Measurements from ENCODE around the gene CDC42EP5. TPM values are rescaled to one million over a fixed set of nuclear protein-coding genes. Genes with fewer than 3 reads are reported as not detected.
A peak's percentile ranks its signal among the peaks of the same experiment; 100 is the strongest.
"Not testable (repeated sequence)": the region's sequence is repeated elsewhere in the genome, so short reads cannot be mapped to it uniquely, and the experiment has no call there.

CDC42EP5 gene
- total RNA-seq, 1 donor from 2014 or later: not detected

DNA sequence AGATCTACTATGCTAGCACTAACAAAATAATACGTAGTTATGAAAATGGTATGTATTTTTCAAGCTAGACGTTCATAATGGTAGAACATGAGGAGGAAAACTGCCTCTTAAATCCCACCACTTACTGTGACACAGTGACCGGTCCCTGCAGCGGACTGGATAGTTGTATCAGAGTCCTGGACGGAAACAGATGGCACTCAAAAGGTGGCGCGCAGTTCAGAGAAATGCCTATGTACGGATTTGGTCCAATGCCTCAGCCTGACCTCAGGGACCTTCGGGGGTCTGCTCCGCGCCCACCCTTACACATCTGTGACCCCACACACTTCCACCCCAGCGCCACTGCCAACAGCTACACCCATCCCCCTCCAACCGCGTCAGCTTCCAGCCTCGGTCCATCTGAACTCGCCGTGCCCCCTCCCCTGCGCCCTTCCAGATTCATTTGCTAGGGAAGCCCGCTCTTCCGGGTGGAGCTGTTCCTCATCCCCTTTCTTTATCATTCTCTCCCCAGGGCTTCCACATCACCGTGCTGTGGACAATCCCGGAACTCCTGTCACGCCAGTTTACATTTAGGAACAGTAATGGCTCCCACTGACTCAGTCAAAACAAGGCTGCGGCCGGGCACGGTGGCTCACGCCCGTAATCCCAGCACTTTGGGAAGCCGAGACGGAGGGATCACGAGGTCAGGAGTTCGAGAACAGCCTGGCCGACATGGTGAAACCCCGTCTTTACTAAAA lies 24.9 kb downstream of the CDC42EP5 start:
- peaks cover 24% of the 10 kb centered on the region for H3K9me3 Mint-ChIP-seq (ENCODE audit: unreplicated experiment)
- peaks cover 21% of the 10 kb centered on the region for H3K27me3 Mint-ChIP-seq (ENCODE audit: unreplicated experiment)
- peak; percentile 79 for DNase-seq
- H3K4me1 Mint-ChIP-seq (ENCODE audit: low read depth, unreplicated experiment): peaks cover 12% of the 10 kb centered on the region
- TF ChIP-seq, protein P1, sequence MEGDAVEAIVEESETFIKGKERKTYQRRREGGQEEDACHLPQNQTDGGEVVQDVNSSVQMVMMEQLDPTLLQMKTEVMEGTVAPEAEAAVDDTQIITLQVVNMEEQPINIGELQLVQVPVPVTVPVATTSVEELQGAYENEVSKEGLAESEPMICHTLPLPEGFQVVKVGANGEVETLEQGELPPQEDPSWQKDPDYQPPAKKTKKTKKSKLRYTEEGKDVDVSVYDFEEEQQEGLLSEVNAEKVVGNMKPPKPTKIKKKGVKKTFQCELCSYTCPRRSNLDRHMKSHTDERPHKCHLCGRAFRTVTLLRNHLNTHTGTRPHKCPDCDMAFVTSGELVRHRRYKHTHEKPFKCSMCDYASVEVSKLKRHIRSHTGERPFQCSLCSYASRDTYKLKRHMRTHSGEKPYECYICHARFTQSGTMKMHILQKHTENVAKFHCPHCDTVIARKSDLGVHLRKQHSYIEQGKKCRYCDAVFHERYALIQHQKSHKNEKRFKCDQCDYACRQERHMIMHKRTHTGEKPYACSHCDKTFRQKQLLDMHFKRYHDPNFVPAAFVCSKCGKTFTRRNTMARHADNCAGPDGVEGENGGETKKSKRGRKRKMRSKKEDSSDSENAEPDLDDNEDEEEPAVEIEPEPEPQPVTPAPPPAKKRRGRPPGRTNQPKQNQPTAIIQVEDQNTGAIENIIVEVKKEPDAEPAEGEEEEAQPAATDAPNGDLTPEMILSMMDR (IDR thresholded peaks at IDR 0.05; ENCODE audit: partially characterized antibody, unreplicated experiment): no peak
- peak overlapping the region; percentile 91 for H3K4me3 Mint-ChIP-seq (ENCODE audit: unreplicated experiment)
- peak overlapping the region; percentile 99 for H3K27ac Mint-ChIP-seq (ENCODE audit: unreplicated experiment)
- peaks cover 13% of the 10 kb centered on the region for H3K36me3 Mint-ChIP-seq (ENCODE audit: unreplicated experiment)

DNA sequence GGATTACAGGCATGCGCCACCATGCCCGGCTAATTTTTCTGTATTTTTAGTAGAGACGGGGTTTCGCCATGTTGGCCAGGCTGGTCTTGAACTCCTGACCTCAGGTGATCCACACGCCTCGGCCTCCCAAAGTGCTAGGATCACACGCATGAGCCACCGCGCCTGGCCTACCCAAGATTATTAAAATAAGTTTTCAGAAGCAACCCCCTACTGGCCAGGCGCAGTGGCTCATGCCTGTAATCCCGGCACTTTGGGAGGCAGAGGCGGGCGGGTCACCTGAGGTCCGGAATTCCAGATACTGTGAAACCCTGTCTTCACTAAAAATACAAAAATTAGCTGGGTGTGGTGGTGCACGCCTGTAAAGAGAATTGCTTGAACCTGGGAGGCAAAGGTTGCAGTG lies 26.7 kb downstream of the CDC42EP5 start:
- H3K27ac Mint-ChIP-seq (ENCODE audit: unreplicated experiment); DNase-seq; H3K4me3 Mint-ChIP-seq (ENCODE audit: unreplicated experiment): not testable (repeated sequence)
- TF ChIP-seq, protein P1 (IDR thresholded peaks at IDR 0.05; ENCODE audit: partially characterized antibody, unreplicated experiment): peak; percentile 17
- peaks cover 21% of the 10 kb centered on the region for H3K27me3 Mint-ChIP-seq (ENCODE audit: unreplicated experiment)
- peaks cover 12% of the 10 kb centered on the region for H3K36me3 Mint-ChIP-seq (ENCODE audit: unreplicated experiment)
- H3K9me3 Mint-ChIP-seq (ENCODE audit: unreplicated experiment): peaks cover 22% of the 10 kb centered on the region
- peaks cover 12% of the 10 kb centered on the region for H3K4me1 Mint-ChIP-seq (ENCODE audit: low read depth, unreplicated experiment)

DNA sequence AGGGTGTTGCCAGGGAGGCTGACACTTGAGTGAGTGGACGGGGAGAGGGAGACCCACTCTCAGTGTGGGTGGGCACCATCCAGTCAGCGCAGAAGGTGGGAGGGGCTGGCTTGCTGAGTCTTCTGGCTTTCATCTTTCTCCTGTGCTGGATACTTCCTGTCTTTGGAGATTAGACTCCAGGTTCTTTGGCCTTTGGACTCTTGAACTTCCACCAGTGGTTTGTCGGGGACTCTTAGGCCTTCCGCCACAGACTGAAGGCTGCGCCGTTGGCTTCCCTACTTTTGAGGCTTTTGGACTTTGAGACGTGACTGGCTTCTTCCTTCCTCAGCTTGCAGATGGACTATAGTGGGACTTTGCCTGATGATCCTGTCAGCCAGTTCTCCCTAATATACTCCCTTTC lies 28.4 kb downstream of the CDC42EP5 start:
- no peak for DNase-seq
- peaks cover 6% of the 10 kb centered on the region for H3K4me1 Mint-ChIP-seq (ENCODE audit: low read depth, unreplicated experiment)

DNA sequence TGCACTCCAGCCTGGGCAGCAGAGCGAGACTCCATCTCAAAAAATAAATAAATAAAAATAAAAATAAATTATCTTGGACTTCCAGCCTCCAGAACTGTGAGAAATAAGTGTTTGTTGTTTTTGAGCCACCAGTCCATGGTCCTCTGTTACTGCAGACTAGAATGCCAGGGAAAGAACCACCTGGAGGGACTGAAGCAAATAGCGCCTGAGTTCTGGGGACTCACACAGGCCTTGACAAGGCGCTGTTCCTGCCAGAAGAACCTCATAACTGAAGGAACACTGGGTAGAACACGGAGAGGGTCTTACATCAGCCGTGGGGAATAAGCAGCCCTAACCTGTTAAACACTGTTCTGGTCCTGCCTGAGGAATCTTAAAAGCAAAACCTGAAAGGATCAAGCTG lies 32.5 kb downstream of the CDC42EP5 start:
- no peaks in the 10 kb centered on the region for H3K9me3 Mint-ChIP-seq (ENCODE audit: unreplicated experiment)
- no peak for DNase-seq
- no peak overlapping the region for H3K4me3 Mint-ChIP-seq (ENCODE audit: unreplicated experiment)
- TF ChIP-seq, protein P1 (IDR thresholded peaks at IDR 0.05; ENCODE audit: partially characterized antibody, unreplicated experiment): no peak
- peaks cover 18% of the 10 kb centered on the region for H3K4me1 Mint-ChIP-seq (ENCODE audit: low read depth, unreplicated experiment)
- H3K27ac Mint-ChIP-seq (ENCODE audit: unreplicated experiment): no peak overlapping the region
- H3K36me3 Mint-ChIP-seq (ENCODE audit: unreplicated experiment): peaks cover 5% of the 10 kb centered on the region
- H3K27me3 Mint-ChIP-seq (ENCODE audit: unreplicated experiment): peaks cover 9% of the 10 kb centered on the region

More for the DNA sequence above, 28.4 kb downstream of the CDC42EP5 start:
- Mint-ChIP-seq H3K36me3 (ENCODE audit: unreplicated experiment) (peaks cover 6% of the 10 kb centered on the region), H3K9me3 (ENCODE audit: unreplicated experiment) (peaks cover 7% of the 10 kb centered on the region), H3K4me3 (ENCODE audit: unreplicated experiment) (no peak overlapping the region), H3K27me3 (ENCODE audit: unreplicated experiment) (peaks cover 13% of the 10 kb centered on the region), H3K27ac (ENCODE audit: unreplicated experiment) (no peak overlapping the region)
- TF ChIP-seq, protein P1 (IDR thresholded peaks at IDR 0.05; ENCODE audit: partially characterized antibody, unreplicated experiment): no peak

DNA sequence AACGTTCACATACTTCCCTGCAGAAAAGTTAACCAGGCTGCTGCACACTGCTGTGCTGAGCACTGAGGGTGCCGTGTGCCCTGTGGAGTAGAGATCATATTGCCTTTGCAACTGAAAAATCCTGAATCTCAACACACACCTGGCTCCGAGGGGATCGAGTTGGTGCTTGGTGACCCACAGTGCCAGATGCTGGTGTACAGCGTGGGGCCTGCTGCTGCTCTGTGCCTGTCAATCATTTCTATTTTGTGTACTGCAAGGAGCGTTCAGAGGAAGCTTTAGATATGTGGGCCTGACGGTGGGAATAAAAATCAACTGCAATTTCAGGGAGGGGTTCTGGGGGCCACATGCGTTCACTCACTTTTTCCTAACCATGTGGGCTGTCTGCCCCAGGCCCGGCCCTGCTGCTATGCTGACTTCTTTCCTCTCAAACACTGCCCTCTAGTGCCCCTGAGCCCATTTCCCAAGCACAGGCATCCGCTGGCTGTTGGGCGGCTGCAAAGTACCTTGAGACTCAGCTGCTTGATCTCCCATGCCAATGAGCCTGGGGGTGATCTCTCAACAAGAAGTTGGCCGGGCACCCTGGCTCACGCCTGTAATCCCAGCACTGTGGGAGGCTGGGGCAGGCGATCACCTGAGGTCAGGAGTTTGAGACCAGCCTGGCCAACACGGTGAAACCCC lies 33.8 kb downstream of the CDC42EP5 start:
- peak overlapping the region; percentile 40 for H3K27ac Mint-ChIP-seq (ENCODE audit: unreplicated experiment)
- peaks cover 5% of the 10 kb centered on the region for H3K36me3 Mint-ChIP-seq (ENCODE audit: unreplicated experiment)
- TF ChIP-seq, protein P1 (IDR thresholded peaks at IDR 0.05; ENCODE audit: partially characterized antibody, unreplicated experiment): peak; percentile 40
- H3K4me3 Mint-ChIP-seq (ENCODE audit: unreplicated experiment): peak overlapping the region; percentile 10
- peaks cover 22% of the 10 kb centered on the region for H3K4me1 Mint-ChIP-seq (ENCODE audit: low read depth, unreplicated experiment)
- peak; percentile 77 for DNase-seq
- H3K9me3 Mint-ChIP-seq (ENCODE audit: unreplicated experiment): peaks cover 1% of the 10 kb centered on the region
- H3K27me3 Mint-ChIP-seq (ENCODE audit: unreplicated experiment): peaks cover 10% of the 10 kb centered on the region
